RWPE1 (cell line): Measurements from ENCODE around the gene IGSF9B.
A peak's percentile ranks its signal among the peaks of the same experiment; 100 is the strongest.

ENCODE experiments used
- CTCF ChIA-PET: fragments of 350-600 bp; sonication (Branson Sonifier 250); formaldehyde crosslinking; extraction: SDS; loops from one replicate; lab custom pipeline; 2021; lab: Yijun Ruan, JAX
- POLR2A ChIA-PET: fragments of 400-600 bp; formaldehyde crosslinking; extraction: SDS; loops from one replicate; lab custom pipeline; 2020; ENCODE audit warnings: antibody characterized with exemption; ENCODE audit not compliant: low non-redundant PET; lab: Yijun Ruan, JAX
- DNase-seq: peaks from one replicate; pipeline ENCODE4 v3.0.0; 2012; ENCODE audit warnings: low spot score
- H3K27ac ChIP-seq: fragments of 450-650 bp; 2 replicates; pipeline ENCODE4 v1.5.1; 2017
- CTCF ChIP-seq: fragments of 450-650 bp; conservative IDR thresholded peaks from 2 replicates; pipeline ENCODE4 v1.5.1; 2017; ENCODE audit warnings: low read depth, mild to moderate bottlenecking

The IGSF9B gene

GRCh38 chr11:133936592-133936991, 20.2 kb downstream of the IGSF9B start:
- POLR2A ChIA-PET: no interaction called here
- H3K27ac ChIP-seq: no peak overlapping the region
- CTCF ChIA-PET: no interaction called here
- no peak for TF ChIP-seq CTCF
- DNase-seq: no peak

- no peak for DNase-seq
- ChIA-PET POLR2A (no interaction called here), CTCF (no interaction called here)
- TF ChIP-seq CTCF: no peak
- H3K27ac ChIP-seq: no peak overlapping the region
Observed at GRCh38 chr11:133936136-133936535, 20.6 kb downstream of the IGSF9B start.

- DNase-seq: no peak
- ChIA-PET CTCF (interaction anchor here (0.6 kb wide), 1 partner anchor 726 kb away, joined by 4 read pairs; no protein-coding TSS in a partner anchor), POLR2A (no interaction called here)
- H3K27ac ChIP-seq: no peak overlapping the region
- no peak for TF ChIP-seq CTCF
Observed at GRCh38 chr11:133935551-133935910, 21.2 kb downstream of the IGSF9B start.

DNA sequence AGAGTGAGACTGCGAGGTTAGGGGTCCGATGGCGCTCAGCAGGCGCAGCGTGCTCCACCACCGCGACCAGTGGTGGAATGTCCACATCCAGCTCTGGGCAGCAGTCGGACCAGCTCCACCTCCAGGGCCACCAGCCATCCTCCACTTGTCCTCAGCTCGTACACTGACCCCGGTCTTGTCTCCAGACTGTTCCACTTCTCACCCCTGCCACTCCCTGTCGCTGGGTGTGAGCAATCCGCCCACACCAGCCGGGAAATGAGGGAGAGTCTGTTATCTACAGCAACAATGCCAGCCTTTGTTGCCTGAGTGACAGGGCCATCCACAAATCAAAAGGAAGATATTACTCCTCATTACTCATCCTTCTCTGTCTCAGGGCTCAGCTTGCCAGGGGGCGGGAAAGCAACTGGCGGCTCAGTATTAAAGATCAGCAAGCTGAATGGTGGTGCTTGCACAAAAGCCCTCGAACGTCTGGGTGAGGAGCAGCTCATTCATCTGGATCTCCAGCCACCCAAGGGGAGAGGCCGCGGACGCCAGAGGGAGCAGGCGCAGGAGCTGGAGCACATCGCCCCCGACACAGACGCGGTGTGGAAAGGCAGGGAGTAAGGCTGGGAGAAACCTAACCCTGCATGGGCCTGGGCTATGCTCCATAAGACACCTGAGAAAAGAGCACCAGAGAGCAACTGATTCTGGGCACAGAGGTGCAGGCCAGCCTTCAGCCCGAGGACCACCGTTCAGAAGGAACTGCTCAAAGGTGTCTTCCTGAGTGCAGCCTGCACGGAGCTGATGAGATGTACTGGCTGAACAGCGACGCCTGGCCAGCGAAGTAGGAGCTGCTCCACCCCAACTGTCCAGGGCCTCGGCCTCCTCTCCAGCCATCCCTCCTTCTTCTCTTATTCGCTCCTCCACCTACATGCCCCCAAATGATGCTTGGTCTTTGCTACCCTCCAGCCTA, 21.9 kb downstream of the IGSF9B start:
- H3K27ac ChIP-seq: no peak overlapping the region
- CTCF ChIA-PET: interaction anchor here (0.6 kb wide), 1 partner anchor 727 kb away, joined by 4 read pairs; no protein-coding TSS in a partner anchor
- POLR2A ChIA-PET: no interaction called here
- no peak for TF ChIP-seq CTCF
- DNase-seq: peak; percentile 95

DNA sequence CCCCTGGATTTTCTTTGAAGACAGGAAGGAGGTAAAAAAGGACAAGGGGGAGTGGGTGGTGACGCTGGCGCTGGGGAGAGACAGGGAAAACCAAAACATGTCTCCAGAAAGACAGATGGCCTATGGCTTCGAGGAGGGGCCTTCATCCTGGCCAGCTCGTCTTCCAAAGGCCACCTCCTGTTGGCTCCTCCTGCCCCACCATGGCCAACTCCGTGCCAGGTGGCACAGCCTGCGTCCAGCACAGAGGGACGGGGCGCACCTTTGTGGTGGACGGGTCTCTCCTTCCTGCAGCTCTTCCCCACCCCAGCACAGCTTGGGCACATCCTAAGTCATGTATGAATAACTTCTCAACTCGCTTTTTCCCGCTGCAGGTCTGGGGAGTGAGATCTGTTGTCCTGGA, 22.7 kb downstream of the IGSF9B start:
- TF ChIP-seq CTCF: no peak
- ChIA-PET POLR2A (no interaction called here), CTCF (no interaction called here)
- no peak for DNase-seq
- H3K27ac ChIP-seq: no peak overlapping the region

- H3K27ac ChIP-seq: no peak overlapping the region
- ChIA-PET CTCF (interaction anchor here (0.6 kb wide), 1 partner anchor 13 kb away, joined by 3 read pairs; no protein-coding TSS in a partner anchor), POLR2A (no interaction called here)
- no peak for DNase-seq
- no peak for TF ChIP-seq CTCF
Observed at GRCh38 chr11:133931449-133932060, 25.2 kb downstream of the IGSF9B start.
